Central memory CD8-positive, alpha-beta T cell (primary cell): Measurements from ENCODE around the gene SLF1.

Experiments
- ATAC-seq: fragments of 150-1000 bp; cut with Tn5 transposase; replicated peaks from 2 replicates; pipeline ENCODE4 v1.10.0; 2022; ENCODE audit warnings: mild to moderate bottlenecking, moderate FRiP score, moderate number of reproducible peaks; ENCODE audit not compliant: poor library complexity, severe bottlenecking; ENCODE audit errors: extremely low read depth
- DNase-seq, 2 donors: peaks; one replicate each; pipeline ENCODE4 v3.0.0; 2021; ENCODE audit warnings: low spot score in 2 of 2
- H3K27ac Mint-ChIP-seq: one replicate; pipeline ENCODE4 v1.8.0; 2022; ENCODE audit warnings: low read depth, mild to moderate bottlenecking, moderate library complexity, mixed read lengths
- H3K27me3 Mint-ChIP-seq: one replicate; pipeline ENCODE4 v1.8.0; 2022; ENCODE audit warnings: mixed read lengths
- H3K36me3 Mint-ChIP-seq: one replicate; pipeline ENCODE4 v1.8.0; 2022; ENCODE audit warnings: mild to moderate bottlenecking, moderate library complexity, mixed read lengths; ENCODE audit not compliant: insufficient read depth
- H3K4me1 Mint-ChIP-seq: one replicate; pipeline ENCODE4 v1.8.0; 2022; ENCODE audit warnings: mixed read lengths
- H3K4me3 Mint-ChIP-seq: one replicate; pipeline ENCODE4 v1.8.0; 2022; ENCODE audit warnings: mild to moderate bottlenecking, moderate library complexity, mixed read lengths
- H3K9me3 Mint-ChIP-seq: one replicate; pipeline ENCODE4 v1.8.0; 2022; ENCODE audit warnings: mixed read lengths

The SLF1 gene

DNA sequence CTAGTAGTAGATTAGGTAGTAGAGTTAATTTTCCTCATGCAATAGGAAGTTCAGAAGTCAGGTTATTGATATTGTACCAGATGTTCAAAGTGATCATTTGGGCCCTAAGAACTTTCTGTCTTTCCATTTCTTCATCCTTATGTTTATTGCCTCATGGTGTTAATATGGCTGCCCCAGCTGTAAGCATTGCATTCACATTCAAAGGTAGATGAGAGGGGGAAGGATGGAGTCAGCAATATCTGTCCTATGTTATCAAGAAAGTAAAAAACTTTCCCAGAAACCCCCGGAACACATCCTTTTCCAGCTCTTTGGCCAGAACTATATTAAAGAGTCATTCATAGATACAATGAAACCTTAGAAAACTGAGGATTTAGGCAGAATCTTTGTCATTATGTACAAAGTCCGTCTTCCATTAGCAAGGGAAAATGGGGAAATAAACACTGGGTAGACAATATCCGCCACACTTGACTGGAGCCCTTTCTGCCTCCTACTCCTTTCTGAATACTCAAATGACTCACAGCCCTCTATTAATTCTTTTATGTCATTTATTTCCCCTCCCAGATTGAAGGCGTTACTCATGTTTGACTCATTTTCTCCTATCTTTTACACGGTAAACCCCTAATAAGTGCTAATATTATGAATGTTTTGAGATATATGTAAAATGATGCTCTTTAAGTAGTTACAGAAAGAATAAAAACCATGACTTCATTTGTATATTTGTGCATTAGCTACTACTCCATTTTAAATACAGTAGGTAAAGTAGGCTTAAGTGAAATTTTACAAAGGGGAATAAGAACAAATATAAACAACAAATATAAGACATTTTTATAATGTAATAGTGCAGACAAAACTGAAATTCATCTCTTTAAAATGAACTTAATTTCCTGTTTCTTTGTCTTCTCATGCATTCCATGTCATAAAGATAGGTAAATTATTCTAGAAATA, 127.6 kb downstream of the SLF1 start:
- H3K4me3 Mint-ChIP-seq = no peak overlapping the region
- H3K27ac Mint-ChIP-seq = no peak overlapping the region
- no peaks in the 10 kb centered on the region for H3K36me3 Mint-ChIP-seq
- H3K27me3 Mint-ChIP-seq = no peaks in the 10 kb centered on the region
- ATAC-seq = no peak
- H3K9me3 Mint-ChIP-seq = no peaks in the 10 kb centered on the region
- no peaks in the 10 kb centered on the region for H3K4me1 Mint-ChIP-seq
- no peak for DNase-seq

DNA sequence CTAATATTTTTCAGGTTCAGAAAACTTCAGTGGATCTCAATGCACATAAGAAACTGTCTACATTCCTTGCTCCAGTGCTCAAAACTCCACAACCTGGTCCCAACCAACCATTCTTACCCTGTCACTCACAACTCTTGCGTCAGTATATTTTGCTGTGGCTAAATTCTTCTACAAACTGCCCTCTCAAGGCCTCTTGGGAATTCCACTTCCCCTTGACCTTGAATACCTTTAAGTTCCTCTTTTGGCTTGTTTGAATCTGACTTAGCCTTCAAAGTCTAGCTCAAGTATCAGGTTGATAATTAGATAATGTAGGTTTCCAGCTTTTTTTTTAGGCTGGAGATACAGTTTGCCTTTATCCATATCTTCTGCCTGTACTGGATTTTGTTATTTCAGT, 128.3 kb downstream of the SLF1 start:
- Mint-ChIP-seq H3K36me3 (no peaks in the 10 kb centered on the region), H3K27ac (no peak overlapping the region), H3K27me3 (no peaks in the 10 kb centered on the region), H3K4me1 (no peaks in the 10 kb centered on the region), H3K4me3 (no peak overlapping the region), H3K9me3 (no peaks in the 10 kb centered on the region)
- ATAC-seq (no peak), DNase-seq (no peak)
